ENCODE results near the gene CASR. TPM values are rescaled to one million over a fixed set of nuclear protein-coding genes. Genes with fewer than 3 reads are reported as not detected.

The CASR gene
- total and polyA plus RNA-seq, 11 donors: 0.02 TPM; not detected in 10

GRCh38 chr3:122272879-122273278 lies 89.4 kb downstream of the CASR start:
- ATAC-seq (no peak), DNase-seq (no peak)
- TF ChIP-seq CTCF (IDR thresholded peaks at IDR 0.05) (no peak), POLR2A (IDR thresholded peaks at IDR 0.05) (no peak)
- intact Hi-C loops (cut with DNase I): no loop called here
- Histone ChIP-seq H3K4me3 (no peak overlapping the region), H3K36me3 (no peaks in the 10 kb centered on the region), H3K27me3 (no peaks in the 10 kb centered on the region), H3K9me3 (no peaks in the 10 kb centered on the region), H3K4me1 (peaks cover 0 to 7% (median 0%) of the 10 kb centered on the region in 12 donors), H3K27ac (no peak overlapping the region)

GRCh38 chr3:122273498-122273897 lies 90.0 kb downstream of the CASR start:
- no peak for ATAC-seq
- no peak for DNase-seq
- intact Hi-C loops (cut with DNase I): no loop called here

GRCh38 chr3:122281891-122282290 lies 98.4 kb downstream of the CASR start:
- TF ChIP-seq POLR2A (IDR thresholded peaks at IDR 0.05) (no peak), CTCF (IDR thresholded peaks at IDR 0.05) (no peak)
- Histone ChIP-seq H3K27me3 (peaks cover 0 to 5% (median 0%) of the 10 kb centered on the region in 9 donors), H3K27ac (no peak overlapping the region), H3K9me3 (no peaks in the 10 kb centered on the region), H3K36me3 (no peaks in the 10 kb centered on the region), H3K4me3 (no peak overlapping the region), H3K4me1 (no peaks in the 10 kb centered on the region)
- DNase-seq (no peak), ATAC-seq (no peak)
- intact Hi-C loops (cut with DNase I): no loop called here
- 50 to 61% (median 52%) methylated on average over 3 of the region's 3 CpGs for WGBS, 4 donors

More at GRCh38 chr3:122273498-122273897, 90.0 kb downstream of the CASR start:
- H3K36me3 ChIP-seq: no peaks in the 10 kb centered on the region
- WGBS, 4 donors: 56 to 68% (median 64%) methylated on average over 2 of the region's 2 CpGs
- TF ChIP-seq CTCF (IDR thresholded peaks at IDR 0.05) (no peak), POLR2A (IDR thresholded peaks at IDR 0.05) (no peak)
- H3K4me1 ChIP-seq: peaks cover 0 to 7% (median 0%) of the 10 kb centered on the region in 12 donors
- H3K27me3 ChIP-seq: peaks cover 0 to 5% (median 0%) of the 10 kb centered on the region in 9 donors
- H3K9me3 ChIP-seq: no peaks in the 10 kb centered on the region
- no peak overlapping the region for H3K4me3 ChIP-seq
- no peak overlapping the region for H3K27ac ChIP-seq

- H3K27ac ChIP-seq: no peak overlapping the region
- ATAC-seq: no peak
- intact Hi-C loops (cut with DNase I): no loop called here
- no peak for TF ChIP-seq CTCF (IDR thresholded peaks at IDR 0.05)
- no peak for TF ChIP-seq POLR2A (IDR thresholded peaks at IDR 0.05)
- no peaks in the 10 kb centered on the region for H3K4me1 ChIP-seq
- 84 to 90% (median 87%) methylated on average over 20 to 22 of the region's 22 CpGs for WGBS, 4 donors
- DNase-seq: no peak
- no peaks in the 10 kb centered on the region for H3K36me3 ChIP-seq
- H3K4me3 ChIP-seq: no peak overlapping the region
- peaks cover 0 to 7% (median 0%) of the 10 kb centered on the region in 9 donors for H3K27me3 ChIP-seq
- H3K9me3 ChIP-seq: no peaks in the 10 kb centered on the region
Observed at GRCh38 chr3:122283796-122284445, 100.5 kb downstream of the CASR start.

All from heart left ventricle (tissue), 16 donors.